ENCODE measurements around the gene MT1M. TPM values are rescaled to one million over a fixed set of nuclear protein-coding genes. Genes with fewer than 3 reads are reported as not detected.

Gene MT1M
- total RNA-seq, 4 donors from 2014 or later = 2.7 to 48.3 (median 5.2) TPM; not detected in 1

DNA sequence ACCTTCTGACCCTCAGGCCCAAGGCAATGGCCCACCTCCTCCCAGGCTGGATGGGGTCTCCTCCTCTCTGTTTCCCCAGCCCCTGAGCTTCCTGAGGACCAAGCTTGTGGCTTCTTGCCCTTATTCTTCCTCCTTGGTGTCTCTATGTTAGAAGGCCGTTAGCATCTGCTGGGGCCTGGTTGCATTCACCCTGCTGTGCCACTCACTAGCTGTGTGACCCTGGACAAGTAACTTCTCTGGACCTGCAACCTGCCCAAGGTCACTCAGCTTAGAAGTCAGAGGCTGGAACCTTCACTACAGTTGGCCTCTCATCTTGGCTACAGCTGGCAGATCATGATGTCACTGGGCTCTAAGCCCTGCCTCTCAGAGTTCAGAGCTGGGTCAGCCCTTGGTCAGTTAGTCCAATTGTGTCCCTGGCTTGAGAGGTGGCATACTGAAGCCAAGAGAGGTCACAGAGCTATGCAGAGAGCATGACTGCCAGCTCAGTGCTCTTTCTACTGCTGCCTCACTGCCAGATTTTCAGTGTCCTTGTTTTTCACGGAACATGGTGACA lies 21.1 kb upstream of the MT1M start:
- TF ChIP-seq, protein P1, sequence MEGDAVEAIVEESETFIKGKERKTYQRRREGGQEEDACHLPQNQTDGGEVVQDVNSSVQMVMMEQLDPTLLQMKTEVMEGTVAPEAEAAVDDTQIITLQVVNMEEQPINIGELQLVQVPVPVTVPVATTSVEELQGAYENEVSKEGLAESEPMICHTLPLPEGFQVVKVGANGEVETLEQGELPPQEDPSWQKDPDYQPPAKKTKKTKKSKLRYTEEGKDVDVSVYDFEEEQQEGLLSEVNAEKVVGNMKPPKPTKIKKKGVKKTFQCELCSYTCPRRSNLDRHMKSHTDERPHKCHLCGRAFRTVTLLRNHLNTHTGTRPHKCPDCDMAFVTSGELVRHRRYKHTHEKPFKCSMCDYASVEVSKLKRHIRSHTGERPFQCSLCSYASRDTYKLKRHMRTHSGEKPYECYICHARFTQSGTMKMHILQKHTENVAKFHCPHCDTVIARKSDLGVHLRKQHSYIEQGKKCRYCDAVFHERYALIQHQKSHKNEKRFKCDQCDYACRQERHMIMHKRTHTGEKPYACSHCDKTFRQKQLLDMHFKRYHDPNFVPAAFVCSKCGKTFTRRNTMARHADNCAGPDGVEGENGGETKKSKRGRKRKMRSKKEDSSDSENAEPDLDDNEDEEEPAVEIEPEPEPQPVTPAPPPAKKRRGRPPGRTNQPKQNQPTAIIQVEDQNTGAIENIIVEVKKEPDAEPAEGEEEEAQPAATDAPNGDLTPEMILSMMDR (IDR thresholded peaks at IDR 0.05) = no peak
- TF ChIP-seq POLR2AphosphoS5 (IDR thresholded peaks at IDR 0.05) = peak in 1 of 3 donors; percentile 9
- TF ChIP-seq POLR2A (IDR thresholded peaks at IDR 0.05) = no peak
- TF ChIP-seq EP300 (IDR thresholded peaks at IDR 0.05; ENCODE audit: low read depth) = no peak
- Histone ChIP-seq H3K9me3 (no peaks in the 10 kb centered on the region), H3K4me1 (peaks cover 6 to 25% (median 19%) of the 10 kb centered on the region in 4 donors), H3K36me3 (no peaks in the 10 kb centered on the region), H3K27me3 (no peaks in the 10 kb centered on the region), H3K4me3 (no peak overlapping the region), H3K27ac (peak overlapping the region; percentile 87 to 91 (median 90))
- intact Hi-C loops (cut with DNase I; ENCODE audit: low total_unique reads) (no loop called here), in situ Hi-C loops (cut with MboI; ENCODE audit: low pct_ligation_motif_present in 1 of 4, low pct_unique_long_range_greater_than_20kb in 1 of 4, low sequenced_read_pairs in 3 of 4) (no loop called here)
- no peak for DNase-seq
- 72% methylated on average over 2 of the region's 2 CpGs; no CpG with 5 or more reads in 1 of the 2 donors for WGBS, 2 donors (ENCODE audit: low coverage in 1 of 2)

DNA sequence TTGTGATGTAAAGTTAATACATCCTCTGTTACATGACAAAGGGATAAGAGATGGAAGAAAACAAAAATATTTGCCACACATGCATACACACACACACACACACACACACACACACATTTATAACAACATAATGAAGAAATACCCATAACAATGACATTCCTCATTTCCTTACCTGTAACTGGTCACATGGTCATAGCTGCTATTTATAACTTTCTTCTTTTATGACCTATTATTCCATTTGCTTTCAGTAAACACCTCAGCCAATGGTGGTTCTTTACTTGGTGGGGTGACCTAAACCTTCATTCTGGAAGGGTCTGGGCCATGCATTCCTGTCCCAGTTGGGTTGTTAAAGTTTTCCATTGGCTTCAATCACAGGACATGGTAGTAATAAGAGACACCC lies 18.8 kb upstream of the MT1M start:
- in situ Hi-C loops (cut with MboI; ENCODE audit: low pct_ligation_motif_present in 1 of 4, low pct_unique_long_range_greater_than_20kb in 1 of 4, low sequenced_read_pairs in 3 of 4) = no loop called here
- TF ChIP-seq, protein P1 (IDR thresholded peaks at IDR 0.05) = no peak
- no peak for TF ChIP-seq POLR2AphosphoS5 (IDR thresholded peaks at IDR 0.05)
- H3K36me3 ChIP-seq = no peaks in the 10 kb centered on the region
- intact Hi-C loops (cut with DNase I; ENCODE audit: low total_unique reads) = no loop called here
- no peak for DNase-seq
- H3K4me1 ChIP-seq = peaks cover 12 to 32% (median 24%) of the 10 kb centered on the region in 4 donors
- H3K4me3 ChIP-seq = no peak overlapping the region
- H3K27me3 ChIP-seq = peaks cover under 1% of the 10 kb centered on the region
- H3K9me3 ChIP-seq = no peaks in the 10 kb centered on the region
- no peak overlapping the region for H3K27ac ChIP-seq

DNA sequence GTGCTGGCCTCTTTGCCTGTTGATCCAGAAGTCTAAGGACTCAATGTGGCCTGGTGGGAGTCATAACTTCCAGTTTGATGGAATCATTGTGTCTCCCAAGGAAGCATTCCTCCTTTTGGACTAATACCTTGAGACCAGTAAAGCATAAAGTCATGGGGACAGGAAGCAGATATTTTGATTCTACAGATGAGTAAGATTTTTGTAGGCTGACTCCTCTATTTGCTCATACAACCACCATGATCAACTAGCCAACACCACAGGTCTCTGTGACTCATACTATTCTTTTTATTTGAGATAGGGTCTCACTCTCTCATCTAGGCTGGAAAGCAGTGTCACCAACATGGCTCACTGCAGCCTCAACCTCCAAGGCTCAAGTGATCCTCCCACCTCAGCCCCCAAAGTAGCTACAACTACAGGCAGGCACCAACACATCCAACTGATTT lies 17.9 kb upstream of the MT1M start:
- DNase-seq = no peak
- Histone ChIP-seq H3K27me3 (peaks cover 4% of the 10 kb centered on the region), H3K4me3 (no peak overlapping the region), H3K36me3 (no peaks in the 10 kb centered on the region), H3K4me1 (peaks cover 12 to 32% (median 18%) of the 10 kb centered on the region in 4 donors), H3K27ac (no peak overlapping the region), H3K9me3 (no peaks in the 10 kb centered on the region)
- intact Hi-C loops (cut with DNase I; ENCODE audit: low total_unique reads) = no loop called here
- in situ Hi-C loops (cut with MboI; ENCODE audit: low pct_ligation_motif_present in 1 of 4, low pct_unique_long_range_greater_than_20kb in 1 of 4, low sequenced_read_pairs in 3 of 4) = no loop called here
- no peak for TF ChIP-seq POLR2A (IDR thresholded peaks at IDR 0.05)
- TF ChIP-seq EP300 (IDR thresholded peaks at IDR 0.05; ENCODE audit: low read depth) = no peak
- TF ChIP-seq, protein P1 (IDR thresholded peaks at IDR 0.05) = no peak
- TF ChIP-seq POLR2AphosphoS5 (IDR thresholded peaks at IDR 0.05) = no peak

DNA sequence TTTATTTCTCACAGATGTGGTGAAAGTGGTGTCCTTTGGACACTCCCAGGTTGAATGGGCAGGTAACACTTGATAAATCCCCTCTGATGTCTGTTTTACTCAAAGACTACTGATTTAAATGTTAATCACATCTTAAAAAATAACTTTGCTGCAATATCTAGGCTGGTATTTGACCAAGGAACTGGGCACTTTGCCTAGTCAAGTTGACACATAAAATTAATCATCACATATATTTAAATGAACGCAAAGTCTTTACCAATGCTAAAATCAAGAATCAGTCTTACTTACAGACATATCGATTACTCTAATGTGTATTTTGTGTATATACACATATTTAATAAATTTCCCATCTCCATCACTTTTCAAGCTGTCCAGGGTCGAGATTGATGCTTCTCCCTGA lies 17.1 kb upstream of the MT1M start:
- H3K27me3 ChIP-seq = peaks cover 4% of the 10 kb centered on the region
- intact Hi-C loops (cut with DNase I; ENCODE audit: low total_unique reads) (no loop called here), in situ Hi-C loops (cut with MboI; ENCODE audit: low pct_ligation_motif_present in 1 of 4, low pct_unique_long_range_greater_than_20kb in 1 of 4, low sequenced_read_pairs in 3 of 4) (no loop called here)
- no peak for TF ChIP-seq POLR2AphosphoS5 (IDR thresholded peaks at IDR 0.05)
- no peak for TF ChIP-seq POLR2A (IDR thresholded peaks at IDR 0.05)
- no peak for TF ChIP-seq EP300 (IDR thresholded peaks at IDR 0.05; ENCODE audit: low read depth)
- TF ChIP-seq, protein P1 (IDR thresholded peaks at IDR 0.05) = no peak
- no peaks in the 10 kb centered on the region for H3K36me3 ChIP-seq
- 77 to 79% methylated on average over 3 of the region's 3 CpGs for WGBS, 2 donors (ENCODE audit: low coverage in 1 of 2)
- H3K27ac ChIP-seq = no peak overlapping the region
- peaks cover 7 to 24% (median 13%) of the 10 kb centered on the region in 4 donors for H3K4me1 ChIP-seq
- no peak for DNase-seq
- no peak overlapping the region for H3K4me3 ChIP-seq
- no peaks in the 10 kb centered on the region for H3K9me3 ChIP-seq
